MM.1S (cell line): Measurements from ENCODE around the gene RNASE7.

Source experiments
- DNase-seq: peaks from one replicate; pipeline ENCODE4 v3.0.0-alpha.2; 2015
- H2AFZ ChIP-seq: fragments of 300-600 bp; sonication (generic); 2 replicates; pipeline ENCODE4 v1.6.0; 2016; ENCODE audit warnings: antibody characterized with exemption, low read length
- H3F3A ChIP-seq: fragments of 300-600 bp; sonication (generic); 2 replicates; pipeline ENCODE4 v1.6.1; 2016; ENCODE audit warnings: mild to moderate bottlenecking, antibody characterized with exemption, low read length, moderate library complexity, mixed read lengths; ENCODE audit not compliant: insufficient read depth
- H3K27ac ChIP-seq: fragments of 300-600 bp; sonication (generic); 2 replicates; pipeline ENCODE4 v1.5.1; 2016; ENCODE audit warnings: mild to moderate bottlenecking, low read length
- H3K27me3 ChIP-seq: fragments of 300-600 bp; sonication (generic); replicated peaks from 2 replicates; pipeline ENCODE4 v1.6.0; 2016; ENCODE audit warnings: low read length; ENCODE audit not compliant: insufficient read depth
- H3K36me3 ChIP-seq: fragments of 300-600 bp; sonication (generic); replicated peaks from 2 replicates; pipeline ENCODE4 v1.6.1; 2016; ENCODE audit warnings: mild to moderate bottlenecking, low read length, mixed read lengths; ENCODE audit not compliant: insufficient read depth
- H3K4me1 ChIP-seq: fragments of 300-600 bp; sonication (generic); 2 replicates; pipeline ENCODE4 v1.6.1; 2016; ENCODE audit warnings: low read length, mixed read lengths
- H3K4me2 ChIP-seq: fragments of 300-600 bp; sonication (generic); 2 replicates; pipeline ENCODE4 v1.6.0; 2016; ENCODE audit warnings: low read depth, low read length
- H3K4me3 ChIP-seq: fragments of 300-600 bp; sonication (generic); 2 replicates; pipeline ENCODE4 v1.5.1; 2016; ENCODE audit warnings: low read length, mixed read lengths
- H3K79me2 ChIP-seq: fragments of 300-600 bp; sonication (generic); 2 replicates; pipeline ENCODE4 v1.6.1; 2016; ENCODE audit warnings: mixed run types, low read length, mixed read lengths
- H3K9ac ChIP-seq: fragments of 300-600 bp; sonication (generic); 2 replicates; pipeline ENCODE4 v1.6.1; 2016; ENCODE audit warnings: low read length, mixed read lengths
- H3K9me2 ChIP-seq: fragments of 300-600 bp; sonication (generic); replicated peaks from 2 replicates; pipeline ENCODE4 v1.6.1; 2016; ENCODE audit warnings: mild to moderate bottlenecking, low read length, mixed read lengths; ENCODE audit not compliant: insufficient read depth
- H3K9me3 ChIP-seq: fragments of 300-600 bp; sonication (generic); replicated peaks from 2 replicates; pipeline ENCODE4 v1.6.1; 2016; ENCODE audit warnings: mild to moderate bottlenecking, low read length, mixed read lengths; ENCODE audit not compliant: insufficient read depth
- H4K20me1 ChIP-seq: fragments of 300-600 bp; sonication (generic); 2 replicates; pipeline ENCODE4 v1.6.1; 2016; ENCODE audit warnings: mild to moderate bottlenecking, low read length, moderate library complexity, mixed read lengths; ENCODE audit not compliant: insufficient read depth
- EZH2 ChIP-seq: fragments of 300-600 bp; sonication (generic); optimal IDR thresholded peaks from 2 replicates; pipeline ENCODE3; 2017; ENCODE audit warnings: low read depth, mild to moderate bottlenecking, antibody characterized with exemption, low read length, mixed read lengths
- EZH2phosphoT487 ChIP-seq: fragments of 300-600 bp; sonication (generic); IDR thresholded peaks from 2 replicates; pipeline ENCODE4 v1.6.1; 2018; ENCODE audit warnings: antibody characterized with exemption, low read length
- TF ChIP-seq, protein P1 (sequence below): fragments of 300-600 bp; sonication (generic); IDR thresholded peaks from 2 replicates; pipeline ENCODE4 v1.5.1; 2016; ENCODE audit warnings: antibody characterized with exemption, low read length, mixed read lengths

The RNASE7 gene

DNA sequence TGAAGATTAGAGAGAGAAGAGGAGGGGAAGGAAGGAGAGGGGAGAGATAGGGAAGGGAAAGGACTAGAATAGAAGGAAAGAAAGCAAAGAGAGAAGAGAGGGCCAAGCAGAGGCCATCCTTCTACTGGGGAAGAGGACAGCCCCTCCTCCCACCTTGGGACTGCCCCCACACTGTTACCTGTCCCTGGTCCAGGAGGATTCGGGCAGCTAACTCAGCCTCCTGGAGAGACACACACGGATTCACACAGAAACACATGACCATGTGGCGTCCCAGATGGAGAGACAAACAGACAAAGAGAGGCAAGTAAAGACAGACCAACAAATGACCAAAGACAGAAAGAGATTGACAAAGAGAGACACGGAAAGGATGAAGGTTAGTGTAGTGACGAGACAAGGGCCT lies 19.5 kb upstream of the RNASE7 start:
- no peaks in the 10 kb centered on the region for H3K4me1 ChIP-seq
- H3K27ac ChIP-seq: no peak overlapping the region
- H3K9me3 ChIP-seq: no peaks in the 10 kb centered on the region
- no peaks in the 10 kb centered on the region for H3K27me3 ChIP-seq
- H3K9ac ChIP-seq: no peak overlapping the region
- H2AFZ ChIP-seq: no peak overlapping the region
- no peak for DNase-seq
- H3K4me3 ChIP-seq: no peak overlapping the region
- no peaks in the 10 kb centered on the region for H3K9me2 ChIP-seq
- H3K4me2 ChIP-seq: no peak overlapping the region
- no peaks in the 10 kb centered on the region for H3K36me3 ChIP-seq
- TF ChIP-seq, protein P1, sequence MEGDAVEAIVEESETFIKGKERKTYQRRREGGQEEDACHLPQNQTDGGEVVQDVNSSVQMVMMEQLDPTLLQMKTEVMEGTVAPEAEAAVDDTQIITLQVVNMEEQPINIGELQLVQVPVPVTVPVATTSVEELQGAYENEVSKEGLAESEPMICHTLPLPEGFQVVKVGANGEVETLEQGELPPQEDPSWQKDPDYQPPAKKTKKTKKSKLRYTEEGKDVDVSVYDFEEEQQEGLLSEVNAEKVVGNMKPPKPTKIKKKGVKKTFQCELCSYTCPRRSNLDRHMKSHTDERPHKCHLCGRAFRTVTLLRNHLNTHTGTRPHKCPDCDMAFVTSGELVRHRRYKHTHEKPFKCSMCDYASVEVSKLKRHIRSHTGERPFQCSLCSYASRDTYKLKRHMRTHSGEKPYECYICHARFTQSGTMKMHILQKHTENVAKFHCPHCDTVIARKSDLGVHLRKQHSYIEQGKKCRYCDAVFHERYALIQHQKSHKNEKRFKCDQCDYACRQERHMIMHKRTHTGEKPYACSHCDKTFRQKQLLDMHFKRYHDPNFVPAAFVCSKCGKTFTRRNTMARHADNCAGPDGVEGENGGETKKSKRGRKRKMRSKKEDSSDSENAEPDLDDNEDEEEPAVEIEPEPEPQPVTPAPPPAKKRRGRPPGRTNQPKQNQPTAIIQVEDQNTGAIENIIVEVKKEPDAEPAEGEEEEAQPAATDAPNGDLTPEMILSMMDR: no peak
- TF ChIP-seq EZH2: no peak
- no peaks in the 10 kb centered on the region for H3K79me2 ChIP-seq
- H4K20me1 ChIP-seq: no peaks in the 10 kb centered on the region
- H3F3A ChIP-seq: no peaks in the 10 kb centered on the region

DNA sequence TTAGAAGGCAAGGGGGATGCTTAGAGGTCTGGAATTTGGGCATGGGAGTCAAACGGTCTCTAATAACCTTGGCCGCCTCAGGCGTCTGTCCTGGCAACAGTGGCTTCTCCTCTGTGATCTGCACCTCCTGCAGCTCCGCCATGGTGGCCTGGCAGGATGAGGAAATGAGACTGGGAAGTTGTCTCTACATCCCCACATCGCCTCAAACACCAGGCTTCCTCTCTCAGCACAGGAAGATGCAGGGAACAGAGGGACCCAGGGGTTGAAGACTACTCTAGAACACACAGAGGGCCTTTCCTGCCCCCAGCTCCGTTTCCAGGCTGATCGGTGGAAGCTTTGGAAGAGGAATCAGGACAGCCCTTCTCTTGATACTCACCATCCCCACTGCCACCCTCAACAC lies 19.0 kb upstream of the RNASE7 start:
- Histone ChIP-seq H3K79me2 (no peaks in the 10 kb centered on the region), H3K27ac (no peak overlapping the region), H3K36me3 (no peaks in the 10 kb centered on the region), H3K9ac (no peak overlapping the region), H3K9me2 (no peaks in the 10 kb centered on the region), H3K4me1 (no peaks in the 10 kb centered on the region), H3K4me3 (no peak overlapping the region), H3K27me3 (no peaks in the 10 kb centered on the region), H4K20me1 (no peaks in the 10 kb centered on the region), H3F3A (no peaks in the 10 kb centered on the region), H3K9me3 (no peaks in the 10 kb centered on the region), H3K4me2 (no peak overlapping the region), H2AFZ (no peak overlapping the region)
- no peak for DNase-seq
- TF ChIP-seq, protein P1: no peak
- TF ChIP-seq EZH2 (no peak), EZH2phosphoT487 (no peak)

DNA sequence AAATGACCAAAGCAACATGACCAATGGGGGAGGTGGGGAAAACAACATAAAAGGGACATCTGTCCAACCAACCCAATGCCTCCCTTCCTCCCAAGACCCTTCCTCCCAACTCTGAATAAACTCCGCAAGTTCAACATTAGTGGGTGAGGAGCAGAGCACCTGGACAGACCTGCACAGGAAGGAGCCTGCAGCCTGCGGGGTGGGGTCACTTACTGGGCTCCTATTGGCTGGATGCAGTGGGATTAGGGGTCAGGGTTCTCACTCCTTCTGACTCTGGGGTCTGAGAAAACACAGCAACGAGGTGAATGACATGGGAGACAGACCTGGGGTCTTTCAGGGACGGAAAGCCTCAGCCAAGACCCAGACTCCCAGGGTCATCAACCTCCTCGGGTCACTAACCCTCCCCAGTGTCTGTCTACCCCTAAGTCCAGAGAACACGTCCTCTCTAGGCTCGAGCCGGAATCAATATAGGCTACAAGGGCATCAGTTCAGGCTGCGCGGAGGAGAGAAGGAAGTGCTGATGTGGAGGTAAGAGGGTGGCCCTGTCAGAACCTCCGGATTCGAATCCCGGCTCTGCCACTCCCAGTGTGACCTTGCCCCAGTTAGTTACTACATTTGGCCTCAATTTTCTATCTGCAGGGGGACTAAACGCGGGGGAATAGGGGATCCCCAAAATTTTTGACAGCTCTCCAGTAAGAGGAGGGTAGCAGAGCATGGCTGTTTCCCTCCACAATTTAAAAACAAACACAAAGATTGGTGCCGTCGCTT lies 18.2 kb upstream of the RNASE7 start:
- Histone ChIP-seq H3F3A (no peaks in the 10 kb centered on the region), H3K27me3 (no peaks in the 10 kb centered on the region), H3K4me1 (no peaks in the 10 kb centered on the region), H2AFZ (peak overlapping the region; percentile 67; the same call in 1 of the 2 replicates), H3K9me2 (no peaks in the 10 kb centered on the region), H3K4me3 (peak overlapping the region; percentile 63), H3K9me3 (no peaks in the 10 kb centered on the region), H3K36me3 (no peaks in the 10 kb centered on the region), H3K9ac (peak overlapping the region; percentile 34; the same call in 1 of the 2 replicates), H4K20me1 (no peaks in the 10 kb centered on the region), H3K27ac (no peak overlapping the region), H3K79me2 (no peaks in the 10 kb centered on the region), H3K4me2 (peak overlapping the region; percentile 79)
- DNase-seq: no peak
- TF ChIP-seq, protein P1: no peak
- TF ChIP-seq EZH2phosphoT487 (no peak), EZH2 (no peak)
